ENCODE measurements around the gene PRKCE.
A peak's percentile ranks its signal among the peaks of the same experiment; 100 is the strongest.

Gene PRKCE

DNA sequence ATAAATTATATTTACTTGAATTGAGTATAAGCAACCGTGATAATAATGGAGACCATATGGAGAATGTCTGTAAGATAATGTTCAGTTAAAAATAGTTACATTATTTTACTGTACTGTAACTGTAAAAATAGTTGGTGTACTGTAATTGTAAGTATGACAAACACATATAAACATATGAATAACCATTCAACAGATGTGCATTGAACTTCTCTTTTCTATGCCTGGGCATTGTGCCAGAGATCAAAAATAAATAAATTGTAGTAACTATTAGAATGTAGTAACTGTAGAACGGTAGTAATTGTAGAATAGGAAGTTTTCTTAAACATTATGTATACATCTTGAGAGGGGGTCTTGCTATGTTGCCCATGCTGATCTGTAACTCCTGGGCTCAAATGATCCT lies 358.3 kb downstream of the PRKCE start:
- DNase-seq (ENCODE audit: low read depth), result no peak
- no peak for TF ChIP-seq CTCF (IDR thresholded peaks at IDR 0.05; ENCODE audit: control insufficient read depth, insufficient read depth, low read depth, low read length, missing control alignments)
- no peak overlapping the region for H3K4me3 ChIP-seq (ENCODE audit: control insufficient read depth, low read depth, low read length)

DNA sequence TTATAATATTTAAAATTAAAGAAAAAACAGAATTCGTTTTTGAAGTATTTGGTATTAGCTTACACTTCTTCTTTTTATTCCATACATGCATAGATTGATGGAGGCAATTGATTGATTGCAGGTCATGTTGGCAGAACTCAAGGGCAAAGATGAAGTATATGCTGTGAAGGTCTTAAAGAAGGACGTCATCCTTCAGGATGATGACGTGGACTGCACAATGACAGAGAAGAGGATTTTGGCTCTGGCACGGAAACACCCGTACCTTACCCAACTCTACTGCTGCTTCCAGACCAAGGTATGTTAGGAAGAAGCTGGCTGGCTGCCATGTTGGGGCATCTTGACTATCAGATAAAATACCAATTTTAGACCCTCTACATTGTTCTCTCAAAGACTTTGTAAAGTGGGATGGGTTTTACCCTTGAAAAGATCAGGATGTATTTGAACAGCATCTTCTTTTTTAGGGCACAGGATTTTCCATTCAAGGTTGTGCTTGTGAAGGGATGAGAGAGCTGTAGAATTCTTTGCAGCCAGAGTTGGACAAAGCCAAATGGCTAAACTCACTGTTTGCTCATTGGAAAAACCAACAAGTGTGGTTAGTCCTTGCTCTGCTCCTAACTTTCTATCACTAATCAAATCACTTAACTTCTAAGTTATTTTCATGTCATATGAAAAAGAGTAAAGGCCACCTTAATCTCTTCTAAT lies 358.9 kb downstream of the PRKCE start:
- DNase-seq (ENCODE audit: low read depth), result no peak
- no peak overlapping the region for H3K4me3 ChIP-seq (ENCODE audit: control insufficient read depth, low read depth, low read length)
- no peak for TF ChIP-seq CTCF (IDR thresholded peaks at IDR 0.05; ENCODE audit: control insufficient read depth, insufficient read depth, low read depth, low read length, missing control alignments)

DNA sequence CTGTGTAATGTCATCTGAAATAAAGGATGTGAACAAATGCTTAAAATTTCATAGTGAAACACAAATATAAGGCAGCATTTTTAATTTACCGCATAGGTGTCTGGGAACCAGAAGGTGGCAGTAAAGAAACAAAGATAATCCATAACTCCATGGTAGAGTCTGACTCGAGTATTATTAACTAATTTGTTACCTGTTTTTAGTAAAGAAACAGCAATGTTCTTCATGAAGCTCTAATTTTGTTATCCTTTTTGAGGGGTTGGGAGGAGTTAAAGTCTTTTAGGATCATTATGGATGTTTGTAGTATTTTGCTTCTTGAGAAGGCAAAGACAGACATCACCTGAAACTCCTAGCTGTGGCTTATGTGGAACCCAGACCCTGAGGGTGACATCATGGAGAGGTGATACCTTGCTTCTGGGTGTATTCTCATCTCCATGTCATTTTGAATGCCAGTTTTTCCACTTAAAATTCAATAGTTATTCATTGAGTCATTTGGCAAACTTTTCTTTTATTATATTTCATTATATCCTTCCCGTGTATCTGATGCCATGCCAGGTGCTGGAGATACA lies 359.5 kb downstream of the PRKCE start:
- peak; percentile 56 for TF ChIP-seq CTCF (IDR thresholded peaks at IDR 0.05; ENCODE audit: control insufficient read depth, insufficient read depth, low read depth, low read length, missing control alignments)
- H3K4me3 ChIP-seq (ENCODE audit: control insufficient read depth, low read depth, low read length), result no peak overlapping the region
- no peak for DNase-seq (ENCODE audit: low read depth)

GRCh38 chr2:46012618-46013240 lies 361.3 kb downstream of the PRKCE start:
- no peak overlapping the region for H3K4me3 ChIP-seq (ENCODE audit: control insufficient read depth, low read depth, low read length)
- TF ChIP-seq CTCF (IDR thresholded peaks at IDR 0.05; ENCODE audit: control insufficient read depth, insufficient read depth, low read depth, low read length, missing control alignments), result no peak
- DNase-seq (ENCODE audit: low read depth), result no peak

DNA sequence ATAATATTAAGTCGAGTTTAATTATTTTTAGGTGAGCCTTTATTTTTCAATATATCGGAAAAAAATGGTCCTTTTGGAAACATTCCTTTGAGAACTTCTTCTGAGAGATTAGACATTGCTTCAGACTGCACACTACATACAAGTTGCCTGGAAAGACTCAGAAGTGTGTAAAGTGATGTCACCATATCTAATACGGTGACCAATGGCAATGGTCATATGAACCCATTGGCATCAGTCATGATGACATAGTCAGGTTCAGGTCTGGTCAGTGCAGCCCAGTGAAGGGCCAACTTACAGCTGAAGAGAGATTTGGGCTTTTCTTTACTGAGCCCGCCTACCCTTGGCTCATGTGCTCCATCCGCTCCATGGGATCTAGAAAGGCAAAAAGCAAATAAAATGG lies 362.3 kb downstream of the PRKCE start:
- DNase-seq (ENCODE audit: low read depth), result no peak
- TF ChIP-seq CTCF (IDR thresholded peaks at IDR 0.05; ENCODE audit: control insufficient read depth, insufficient read depth, low read depth, low read length, missing control alignments), result no peak
- H3K4me3 ChIP-seq (ENCODE audit: control insufficient read depth, low read depth, low read length), result no peak overlapping the region

GRCh38 chr2:46014911-46015654 lies 363.6 kb downstream of the PRKCE start:
- no peak for TF ChIP-seq CTCF (IDR thresholded peaks at IDR 0.05; ENCODE audit: control insufficient read depth, insufficient read depth, low read depth, low read length, missing control alignments)
- DNase-seq (ENCODE audit: low read depth), result no peak
- no peak overlapping the region for H3K4me3 ChIP-seq (ENCODE audit: control insufficient read depth, low read depth, low read length)
